GM21528 (cell line): ENCODE measurements around the gene KLK8.
"Not testable (repeated sequence)": the region's sequence is repeated elsewhere in the genome, so short reads cannot be mapped to it uniquely, and the experiment has no call there.

Source experiments
- ATAC-seq: cut with Tn5 transposase; IDR thresholded peaks from one replicate; pipeline ENCODE4 v1.9.1; 2021; ENCODE audit warnings: mild to moderate bottlenecking, moderate library complexity; ENCODE audit not compliant: unreplicated experiment, low FRiP score

KLK8 gene

DNA sequence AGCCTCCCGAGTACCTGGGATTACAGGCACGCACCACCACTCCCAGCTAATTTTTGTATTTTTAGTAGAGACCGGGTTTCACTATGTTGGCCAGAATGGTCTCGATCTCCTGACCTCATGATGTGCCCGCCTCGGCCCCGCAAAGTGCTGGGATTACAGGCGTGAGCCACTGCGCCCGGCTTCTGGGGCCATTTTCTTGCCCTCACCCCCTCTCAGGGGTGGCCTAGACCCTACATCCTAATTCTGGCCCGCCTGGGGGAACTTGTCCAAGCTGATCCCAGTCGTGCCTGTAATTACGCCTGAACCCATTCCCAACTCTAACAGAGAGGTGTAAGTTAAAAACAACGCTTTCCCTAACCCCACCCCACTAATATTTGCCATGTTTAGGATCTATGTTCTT is 17.0 kb downstream of the KLK8 start:
- not testable (repeated sequence) for ATAC-seq

DNA sequence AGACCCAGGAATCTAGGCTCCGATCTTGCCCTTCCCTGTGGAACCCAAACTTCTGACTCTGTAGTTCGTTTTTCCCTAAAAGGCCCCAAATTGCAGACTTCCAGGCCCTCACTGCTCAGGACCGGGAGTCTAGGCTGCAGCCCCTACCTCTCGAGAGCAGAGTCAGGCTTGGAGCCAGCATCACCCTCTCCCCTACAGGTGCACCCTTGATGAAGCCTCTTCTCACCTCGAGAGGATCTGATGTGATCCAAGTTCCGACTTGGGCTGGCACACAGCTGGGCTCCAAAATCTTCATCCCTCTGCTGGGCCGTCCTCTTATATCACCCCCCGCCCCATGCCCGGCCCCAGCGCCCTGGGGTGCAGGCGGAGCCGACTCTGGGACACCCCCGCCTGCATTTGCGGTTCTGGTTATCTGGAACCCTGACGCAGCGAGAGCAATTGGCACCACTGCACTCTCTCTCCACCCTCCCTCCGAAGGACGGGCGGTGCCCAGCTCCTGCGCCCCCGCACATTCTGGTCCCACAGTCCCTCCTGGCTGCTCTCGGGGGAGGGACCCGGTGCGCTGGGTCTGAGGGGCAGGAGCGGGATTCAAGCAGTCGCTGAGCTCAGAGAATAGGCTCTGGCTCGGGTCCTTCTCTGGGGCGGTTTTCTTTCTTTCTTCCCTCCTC is 17.6 kb downstream of the KLK8 start, which contains the start of gene KLK7:
TSS of gene KLK7 (minus strand) at position 293 of the 668 bp plus-strand sequence. CDS start 1,518 bp downstream, outside the sequence.
- no peak for ATAC-seq

GRCh38 chr19:50982186-50982585 is 19.2 kb downstream of the KLK8 start:
- no peak for ATAC-seq

DNA sequence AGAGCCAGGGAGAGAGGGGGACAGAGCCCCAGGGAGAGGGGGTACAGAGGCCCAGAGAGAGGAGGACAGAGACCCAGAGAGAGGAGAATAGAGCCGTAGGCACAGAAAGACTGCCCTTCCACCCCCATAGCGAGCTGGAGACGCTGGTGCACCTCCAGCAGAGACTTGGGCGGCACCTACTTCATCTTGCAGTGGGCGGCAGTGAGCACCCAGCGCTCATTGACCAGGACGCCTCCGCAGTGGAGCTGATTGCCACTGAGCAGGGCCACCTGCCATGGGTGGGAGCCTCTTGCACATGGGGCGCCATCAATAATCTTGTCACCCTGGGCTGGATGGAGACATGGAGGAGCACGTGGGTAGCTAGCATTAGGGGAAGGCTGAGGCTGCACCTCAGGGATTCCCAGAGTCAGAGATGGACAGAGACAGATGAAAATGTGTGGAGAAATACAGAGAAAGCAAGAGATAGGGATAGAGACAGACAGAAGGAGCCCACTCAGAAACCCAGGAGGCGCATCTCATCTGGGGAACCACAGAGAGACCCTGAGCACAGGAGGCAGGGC is 19.7 kb downstream of the KLK8 start:
- no peak for ATAC-seq

- no peak for ATAC-seq
These were observed 21.2 kb downstream of the KLK8 start for GRCh38 chr19:50980208-50980607.

- ATAC-seq: no peak
These were observed 21.6 kb downstream of the KLK8 start for GRCh38 chr19:50979758-50980157.

DNA sequence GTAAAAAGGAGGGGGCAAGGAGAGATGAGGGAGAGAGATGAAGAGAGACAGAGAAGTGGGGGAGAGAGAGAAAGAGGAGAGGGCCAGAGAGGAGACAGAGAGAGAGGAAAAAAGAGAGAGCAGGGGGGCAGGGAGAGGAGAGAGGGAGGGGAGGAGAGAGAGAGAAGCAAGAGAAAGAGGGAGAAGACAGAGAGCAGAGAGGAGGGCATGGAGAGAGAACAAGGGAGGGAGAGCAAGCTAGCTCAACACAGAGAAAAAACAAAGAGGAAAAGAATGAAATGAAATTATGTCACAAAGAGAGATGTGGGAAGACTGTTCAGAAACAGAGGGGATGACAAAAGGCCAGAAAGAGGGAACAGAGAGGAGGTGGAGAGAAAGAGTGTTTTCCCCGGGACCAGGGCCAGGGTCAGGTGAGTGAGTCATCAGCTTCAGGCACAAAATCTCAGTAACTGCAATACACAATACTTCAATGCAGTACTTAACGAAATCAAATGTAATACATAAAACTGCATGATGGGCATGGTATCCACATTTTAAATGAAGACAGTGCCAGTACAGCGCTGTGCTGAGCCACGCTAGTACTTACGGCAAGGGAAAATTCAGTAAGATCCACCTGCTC is 22.5 kb downstream of the KLK8 start:
- no peak for ATAC-seq

DNA sequence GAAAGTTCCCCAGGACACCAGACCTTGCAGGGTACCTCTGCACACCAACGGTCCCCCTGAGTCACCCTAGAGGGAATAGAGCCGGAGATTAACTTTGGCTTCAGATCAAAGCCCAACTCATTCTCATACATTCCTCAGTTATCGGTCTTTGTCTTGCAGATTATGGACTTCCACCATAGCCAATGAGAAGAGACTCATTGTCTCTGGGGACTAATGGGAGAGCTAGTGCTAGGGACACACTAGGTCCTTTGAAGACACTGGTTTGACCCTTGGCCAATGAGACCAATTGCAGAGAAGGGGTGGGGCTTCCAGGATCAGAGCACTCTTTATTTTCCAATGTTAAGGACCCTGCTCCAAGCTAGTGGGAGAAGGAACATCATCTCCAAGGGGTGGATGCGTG is 23.8 kb downstream of the KLK8 start:
- no peak for ATAC-seq

DNA sequence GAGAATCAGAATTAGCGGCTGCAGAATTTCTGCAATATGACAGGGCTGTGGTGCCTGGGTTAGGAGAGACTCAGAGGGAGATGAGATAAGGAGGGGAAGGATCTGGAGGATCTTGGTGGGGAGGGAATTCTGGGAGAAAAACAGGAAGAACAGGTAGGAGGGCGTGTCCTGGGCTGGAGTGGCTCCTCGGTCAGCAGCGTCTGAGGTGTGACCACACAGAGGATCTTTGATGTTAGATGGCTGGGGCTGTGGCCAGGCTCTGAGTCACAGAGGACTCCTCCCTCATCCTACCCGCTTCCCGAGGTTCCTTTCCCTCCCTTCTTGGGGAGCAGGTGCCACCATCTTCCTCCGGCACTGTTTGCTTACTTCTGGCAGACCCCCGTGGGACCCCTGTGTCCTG is 25.6 kb downstream of the KLK8 start:
- no peak for ATAC-seq

GRCh38 chr19:50974702-50975556 is 26.5 kb downstream of the KLK8 start:
- ATAC-seq: no peak

DNA sequence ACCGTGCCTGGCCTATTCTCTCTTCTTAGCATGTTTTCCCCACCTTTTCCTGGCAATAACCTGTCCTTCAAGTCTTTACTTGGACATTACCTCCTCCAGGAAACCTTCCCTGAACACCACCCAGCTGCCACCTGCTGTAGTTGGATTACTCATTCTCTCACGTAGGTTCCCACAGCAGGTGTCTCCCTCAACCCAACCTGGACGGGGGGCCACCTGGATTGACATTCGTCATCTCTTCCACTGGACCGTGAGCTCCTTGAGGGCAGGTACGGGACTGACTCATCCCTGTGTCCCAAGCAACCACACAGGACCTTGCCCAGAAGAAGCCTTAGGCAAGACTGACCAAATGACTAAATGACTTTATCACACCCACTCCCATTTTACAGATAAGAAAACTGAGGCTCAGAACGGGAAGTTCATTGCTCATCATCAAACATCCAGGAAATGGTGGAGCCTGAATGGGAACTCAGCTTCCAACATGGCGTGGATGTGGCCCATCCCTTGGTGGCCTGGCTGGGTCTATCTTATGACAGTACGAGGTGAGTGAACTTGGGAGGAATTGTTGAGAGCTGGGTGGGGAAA is 28.5 kb downstream of the KLK8 start:
- no peak for ATAC-seq

DNA sequence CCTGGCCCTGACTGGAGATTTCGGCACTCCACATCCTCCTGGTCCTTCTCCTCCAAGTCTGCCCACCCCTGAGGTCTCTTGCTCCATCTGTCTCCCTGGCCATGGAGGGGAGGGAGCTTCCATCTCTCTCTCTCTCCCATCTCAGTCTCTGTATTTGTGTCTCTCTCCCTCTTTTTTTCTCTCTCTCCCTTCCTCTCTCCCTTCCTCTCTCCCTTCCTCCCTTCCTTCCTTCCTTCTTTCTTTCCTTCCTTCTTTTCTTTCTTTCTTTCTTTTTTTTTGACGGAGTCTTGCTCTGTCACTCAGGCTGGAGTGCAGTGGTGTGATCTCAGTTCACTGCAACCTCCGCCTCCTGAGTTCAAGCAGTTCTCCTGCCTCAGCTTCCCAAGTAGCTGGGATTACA is 31.6 kb downstream of the KLK8 start:
- ATAC-seq: not testable (repeated sequence)

- no peak for ATAC-seq
These were observed 32.0 kb downstream of the KLK8 start, which contains the start of gene KLK6 for GRCh38 chr19:50969413-50969760. Gene KLK6 (minus strand): TSS chr19:50969591. CDS start chr19:50968104, 1,487 bp downstream.

- no peak for ATAC-seq
These were observed 32.5 kb downstream of the KLK8 start for GRCh38 chr19:50968716-50969412.

- no peak for ATAC-seq
These were observed 33.3 kb downstream of the KLK8 start for GRCh38 chr19:50967929-50968715.

- no peak for ATAC-seq
These were observed 37.1 kb downstream of the KLK8 start for GRCh38 chr19:50964266-50964665.

DNA sequence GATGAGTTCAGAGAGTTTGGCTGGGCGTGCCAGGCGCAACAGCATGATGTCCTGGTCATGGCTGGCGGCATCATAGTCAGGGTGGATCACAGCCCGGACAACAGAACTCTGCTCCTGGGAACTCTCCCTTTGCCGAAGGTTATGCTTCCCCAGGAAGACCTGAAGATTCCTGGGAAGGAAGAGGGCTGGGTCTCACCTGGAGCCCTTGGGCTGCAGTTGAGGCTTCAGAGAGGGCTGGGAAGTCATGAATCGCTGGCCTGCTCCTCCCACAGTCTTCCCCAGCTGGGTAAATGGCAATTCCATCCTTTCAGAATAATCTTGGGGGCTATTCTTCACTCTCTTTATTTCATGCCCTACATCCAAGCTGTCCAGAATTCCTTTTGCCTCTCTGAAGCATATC is 38.0 kb downstream of the KLK8 start:
- no peak for ATAC-seq

DNA sequence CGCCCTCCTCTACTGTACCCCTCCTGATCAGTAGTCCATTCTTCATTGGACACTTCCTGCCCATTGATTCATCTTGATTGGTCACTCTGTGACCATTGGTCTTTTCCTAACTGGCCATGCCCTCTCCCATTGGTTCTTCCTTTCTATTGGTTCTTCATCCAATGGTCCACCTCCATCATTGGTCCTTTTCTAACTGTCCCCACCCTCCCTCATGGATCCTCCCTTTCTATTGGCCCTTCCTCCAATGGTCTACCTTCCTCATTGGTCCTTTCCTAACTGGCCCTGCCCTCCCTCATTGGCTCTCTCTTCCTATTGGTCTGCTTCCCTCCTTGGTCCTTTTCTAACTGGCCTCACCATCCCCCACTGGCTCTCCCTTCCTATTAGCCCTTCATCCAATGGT is 39.2 kb downstream of the KLK8 start:
- ATAC-seq: no peak

DNA sequence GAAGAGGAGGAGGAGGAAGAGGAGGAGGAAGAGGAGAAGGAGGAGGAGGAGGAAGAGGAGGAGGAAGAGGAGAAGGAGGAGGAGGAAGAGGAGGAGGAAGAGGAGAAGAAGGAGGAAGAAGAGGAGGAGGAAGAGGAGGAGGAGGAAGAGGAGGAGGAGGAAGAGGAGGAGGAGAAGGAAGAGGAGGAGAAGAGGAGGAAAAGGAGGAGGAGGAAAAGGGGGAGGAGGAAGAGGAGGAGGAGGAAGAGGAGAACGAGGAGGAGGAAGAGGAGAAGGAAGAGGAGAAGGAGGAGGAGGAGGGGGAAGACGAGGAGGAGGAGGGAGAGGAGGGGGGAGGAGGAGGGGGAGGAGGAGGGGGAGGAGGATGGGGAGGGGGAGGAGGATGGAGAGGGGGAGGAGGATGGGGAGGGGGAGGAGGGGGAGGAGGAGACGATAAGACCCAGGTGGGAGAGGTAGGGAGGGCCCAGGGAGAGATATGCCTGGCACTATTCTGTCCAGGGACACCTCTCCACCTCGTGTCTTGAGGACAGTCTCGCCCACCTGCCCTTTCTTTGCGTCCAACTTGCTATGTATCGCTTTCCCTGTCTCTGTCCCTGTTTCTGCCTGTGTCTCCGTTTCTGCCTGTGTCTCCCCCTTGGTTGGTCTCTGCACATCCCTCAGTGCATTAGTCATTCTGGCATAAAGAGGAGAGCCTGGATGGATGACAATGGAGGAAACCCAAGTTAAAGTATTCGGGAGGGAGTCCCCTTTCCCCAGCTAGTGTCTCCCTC is 41.5 kb downstream of the KLK8 start:
- no peak for ATAC-seq
